ENCODE data around the gene BMF.

- no peak for TF ChIP-seq GATA3 (IDR thresholded peaks at IDR 0.05; ENCODE audit: low read depth, low read length)
- TF ChIP-seq GATA2 (IDR thresholded peaks at IDR 0.05; ENCODE audit: low read depth, low read length): no peak
Observed at GRCh38 chr15:40100947-40101905, 7.5 kb downstream of the BMF start.
